ENCODE results near the gene MSI2. TPM values are rescaled to one million over a fixed set of nuclear protein-coding genes. Genes with fewer than 3 reads are reported as not detected.
A peak's percentile ranks its signal among the peaks of the same experiment; 100 is the strongest.

MSI2 gene
- total RNA-seq, 1 donor from 2014 or later = 21.1 TPM

DNA sequence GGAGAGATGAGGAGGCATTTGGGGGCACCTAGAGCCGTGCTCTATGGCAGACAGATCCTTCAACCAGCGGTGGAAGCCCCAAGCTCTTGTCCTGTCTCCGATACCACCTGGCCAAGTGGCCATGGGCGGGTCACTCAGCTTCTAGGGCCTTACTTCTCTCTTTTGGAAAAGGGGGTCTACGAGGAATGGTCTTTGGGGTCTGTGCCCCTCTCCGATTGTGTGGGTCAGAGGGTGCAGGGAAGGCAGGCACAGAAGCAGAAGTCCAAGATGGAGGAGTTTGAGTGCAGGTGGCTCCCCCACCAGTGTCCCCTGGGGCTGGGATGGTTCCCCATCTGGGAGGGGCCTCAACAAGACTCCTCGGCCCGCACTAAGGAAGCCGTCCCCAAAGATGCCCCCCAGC lies 372.1 kb downstream of the MSI2 start:
- Histone ChIP-seq H3K27me3 (ENCODE audit: control insufficient read depth, insufficient read depth, low read length) (no peaks in the 10 kb centered on the region), H3K36me3 (ENCODE audit: control insufficient read depth, insufficient read depth, low read length) (peaks cover 5% of the 10 kb centered on the region), H3K4me3 (ENCODE audit: low read depth, low read length) (no peak overlapping the region)
- FAIRE-seq (no peak), DNase-seq (ENCODE audit: low read depth) (no peak)
- TF ChIP-seq, protein P1, sequence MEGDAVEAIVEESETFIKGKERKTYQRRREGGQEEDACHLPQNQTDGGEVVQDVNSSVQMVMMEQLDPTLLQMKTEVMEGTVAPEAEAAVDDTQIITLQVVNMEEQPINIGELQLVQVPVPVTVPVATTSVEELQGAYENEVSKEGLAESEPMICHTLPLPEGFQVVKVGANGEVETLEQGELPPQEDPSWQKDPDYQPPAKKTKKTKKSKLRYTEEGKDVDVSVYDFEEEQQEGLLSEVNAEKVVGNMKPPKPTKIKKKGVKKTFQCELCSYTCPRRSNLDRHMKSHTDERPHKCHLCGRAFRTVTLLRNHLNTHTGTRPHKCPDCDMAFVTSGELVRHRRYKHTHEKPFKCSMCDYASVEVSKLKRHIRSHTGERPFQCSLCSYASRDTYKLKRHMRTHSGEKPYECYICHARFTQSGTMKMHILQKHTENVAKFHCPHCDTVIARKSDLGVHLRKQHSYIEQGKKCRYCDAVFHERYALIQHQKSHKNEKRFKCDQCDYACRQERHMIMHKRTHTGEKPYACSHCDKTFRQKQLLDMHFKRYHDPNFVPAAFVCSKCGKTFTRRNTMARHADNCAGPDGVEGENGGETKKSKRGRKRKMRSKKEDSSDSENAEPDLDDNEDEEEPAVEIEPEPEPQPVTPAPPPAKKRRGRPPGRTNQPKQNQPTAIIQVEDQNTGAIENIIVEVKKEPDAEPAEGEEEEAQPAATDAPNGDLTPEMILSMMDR (IDR thresholded peaks at IDR 0.05; ENCODE audit: insufficient read depth, low read length, severe bottlenecking) = no peak

DNA sequence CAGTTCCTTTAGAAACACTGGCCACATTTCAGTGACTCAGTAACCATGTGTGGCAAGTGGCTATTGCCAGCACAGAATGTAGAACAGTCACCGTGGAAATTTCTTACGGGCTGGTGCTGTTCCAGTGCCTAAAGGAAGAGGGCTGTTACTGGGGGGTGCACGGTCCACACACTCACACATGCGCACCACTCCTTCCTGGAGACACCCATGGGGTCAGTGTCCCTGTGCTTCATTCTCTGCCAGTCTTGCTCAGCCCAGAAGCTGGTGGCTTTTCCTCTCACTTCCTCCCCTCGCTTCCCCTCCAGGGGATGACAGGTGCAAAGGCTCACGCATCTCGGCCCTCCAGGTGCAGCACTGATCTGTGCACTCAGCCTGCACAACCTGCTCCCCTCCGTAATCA lies 373.1 kb downstream of the MSI2 start:
- no peaks in the 10 kb centered on the region for H3K27me3 ChIP-seq (ENCODE audit: control insufficient read depth, insufficient read depth, low read length)
- TF ChIP-seq, protein P1 (IDR thresholded peaks at IDR 0.05; ENCODE audit: insufficient read depth, low read length, severe bottlenecking) = no peak
- FAIRE-seq (no peak), DNase-seq (ENCODE audit: low read depth) (no peak)
- peaks cover 5% of the 10 kb centered on the region for H3K36me3 ChIP-seq (ENCODE audit: control insufficient read depth, insufficient read depth, low read length)
- H3K4me3 ChIP-seq (ENCODE audit: low read depth, low read length) = no peak overlapping the region

- H3K27me3 ChIP-seq (ENCODE audit: control insufficient read depth, insufficient read depth, low read length) = no peaks in the 10 kb centered on the region
- H3K4me3 ChIP-seq (ENCODE audit: low read depth, low read length) = no peak overlapping the region
- peaks cover 5% of the 10 kb centered on the region for H3K36me3 ChIP-seq (ENCODE audit: control insufficient read depth, insufficient read depth, low read length)
- no peak for FAIRE-seq
- TF ChIP-seq, protein P1 (IDR thresholded peaks at IDR 0.05; ENCODE audit: insufficient read depth, low read length, severe bottlenecking) = no peak
- DNase-seq (ENCODE audit: low read depth) = no peak
These were observed 373.6 kb downstream of the MSI2 start for GRCh38 chr17:57629886-57630285.

GRCh38 chr17:57630736-57631135 lies 374.4 kb downstream of the MSI2 start:
- Histone ChIP-seq H3K27me3 (ENCODE audit: control insufficient read depth, insufficient read depth, low read length) (no peaks in the 10 kb centered on the region), H3K4me3 (ENCODE audit: low read depth, low read length) (no peak overlapping the region), H3K36me3 (ENCODE audit: control insufficient read depth, insufficient read depth, low read length) (peaks cover 5% of the 10 kb centered on the region)
- FAIRE-seq = peak; percentile 18
- TF ChIP-seq, protein P1 (IDR thresholded peaks at IDR 0.05; ENCODE audit: insufficient read depth, low read length, severe bottlenecking) = no peak
- no peak for DNase-seq (ENCODE audit: low read depth)

DNA sequence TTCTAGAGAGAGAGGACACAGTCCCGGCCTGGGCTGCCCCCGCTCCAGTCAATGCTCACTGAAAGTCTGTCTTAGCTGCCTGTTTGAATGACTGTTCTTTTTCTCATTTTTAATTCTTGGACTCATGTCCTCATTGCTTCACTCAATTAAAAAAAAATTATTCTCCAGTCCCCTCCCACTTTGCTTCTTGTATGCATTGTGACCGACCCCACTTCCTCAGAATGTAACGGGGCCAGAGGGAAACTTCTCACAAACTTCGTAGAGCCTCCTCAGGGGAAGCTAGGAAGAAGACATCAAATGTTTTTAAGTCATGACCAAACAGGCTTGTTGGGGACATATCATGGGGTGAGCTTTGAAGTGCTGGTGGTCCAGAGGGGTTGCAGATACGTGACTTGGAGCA lies 375.5 kb downstream of the MSI2 start:
- Histone ChIP-seq H3K36me3 (ENCODE audit: control insufficient read depth, insufficient read depth, low read length) (peaks cover 3% of the 10 kb centered on the region), H3K4me3 (ENCODE audit: low read depth, low read length) (no peak overlapping the region), H3K27me3 (ENCODE audit: control insufficient read depth, insufficient read depth, low read length) (no peaks in the 10 kb centered on the region)
- TF ChIP-seq, protein P1 (IDR thresholded peaks at IDR 0.05; ENCODE audit: insufficient read depth, low read length, severe bottlenecking) = no peak
- FAIRE-seq (no peak), DNase-seq (ENCODE audit: low read depth) (no peak)

DNA sequence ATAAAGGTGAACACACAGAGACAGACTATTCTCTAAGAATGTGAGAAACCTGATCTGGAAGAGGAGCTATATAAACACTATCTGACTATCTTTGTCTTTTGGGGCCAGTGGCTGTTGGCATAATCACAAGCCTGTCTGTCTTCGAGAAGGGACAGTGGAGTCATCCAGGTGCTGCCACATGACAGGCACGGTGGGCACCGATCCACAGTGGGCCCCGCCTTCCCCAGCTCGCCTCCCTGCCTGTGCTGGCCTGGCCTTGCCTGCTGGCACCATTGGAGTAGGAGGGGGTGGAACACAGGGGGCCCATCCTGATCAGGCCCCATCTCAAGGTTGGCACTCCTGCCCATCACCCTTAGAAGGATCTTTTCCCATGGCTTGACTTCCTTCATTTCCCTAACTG lies 376.0 kb downstream of the MSI2 start:
- Histone ChIP-seq H3K36me3 (ENCODE audit: control insufficient read depth, insufficient read depth, low read length) (peaks cover 3% of the 10 kb centered on the region), H3K4me3 (ENCODE audit: low read depth, low read length) (no peak overlapping the region), H3K27me3 (ENCODE audit: control insufficient read depth, insufficient read depth, low read length) (no peaks in the 10 kb centered on the region)
- DNase-seq (ENCODE audit: low read depth) (no peak), FAIRE-seq (no peak)
- TF ChIP-seq, protein P1 (IDR thresholded peaks at IDR 0.05; ENCODE audit: insufficient read depth, low read length, severe bottlenecking) = no peak

Measured in bronchial epithelial cell (primary cell).